NB4 (cell line): Measurements from ENCODE around the gene RNASE13.

ENCODE experiments used
- DNase-seq: peaks from one replicate; pipeline ENCODE4 v3.0.0; 2010; ENCODE audit warnings: low read depth
- H3K4me3 ChIP-seq: one replicate; pipeline ENCODE4 v1.5.1; 2011; ENCODE audit warnings: mild to moderate bottlenecking, low read depth, low read length, moderate library complexity
- CTCF ChIP-seq: IDR thresholded peaks from one replicate; pipeline ENCODE4 v1.5.1; 2012; ENCODE audit warnings: low read depth, low read length
- MAX ChIP-seq: IDR thresholded peaks from 2 replicates; pipeline ENCODE4 v1.6.1; 2011; ENCODE audit warnings: low read depth, low read length
- MYC ChIP-seq: IDR thresholded peaks from 2 replicates; pipeline ENCODE4 v1.6.1; 2011; ENCODE audit warnings: low read depth, low read length
- POLR2A ChIP-seq: IDR thresholded peaks from 2 replicates; pipeline ENCODE4 v1.6.1; 2011; ENCODE audit warnings: mild to moderate bottlenecking; ENCODE audit not compliant: insufficient read length; ENCODE audit errors: extremely low read depth

The RNASE13 gene

DNA sequence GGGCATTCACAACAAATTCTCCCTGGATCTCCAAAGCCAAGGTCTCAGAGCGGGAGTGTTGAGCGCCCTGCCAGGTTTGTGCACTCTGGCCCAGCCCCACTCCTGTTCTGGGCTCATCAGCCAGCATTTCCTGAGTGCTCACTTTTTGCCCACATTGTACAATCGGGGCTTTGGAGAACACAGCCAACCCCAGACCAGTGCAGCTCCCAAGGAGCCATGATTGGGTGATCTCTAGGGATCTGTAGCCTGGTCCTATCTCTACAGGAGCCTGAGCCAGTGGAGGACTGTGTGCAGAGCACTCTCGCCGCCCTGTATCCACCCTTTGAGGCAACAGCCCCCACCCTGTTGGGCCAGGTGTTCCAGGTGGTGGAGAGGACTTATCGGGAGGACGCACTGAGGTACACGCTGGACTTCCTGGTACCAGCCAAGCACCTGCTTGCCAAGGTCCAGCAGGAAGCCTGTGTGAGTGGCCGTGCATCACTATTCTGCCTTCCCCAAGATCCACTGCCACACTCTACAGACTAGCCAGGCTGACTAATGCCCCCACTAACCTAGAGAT is 38.3 kb upstream of the RNASE13 start:
- peak overlapping the region; percentile 37 for H3K4me3 ChIP-seq
- TF ChIP-seq CTCF = no peak
- no peak for TF ChIP-seq MYC
- TF ChIP-seq MAX = no peak
- TF ChIP-seq POLR2A = no peak
- no peak for DNase-seq

DNA sequence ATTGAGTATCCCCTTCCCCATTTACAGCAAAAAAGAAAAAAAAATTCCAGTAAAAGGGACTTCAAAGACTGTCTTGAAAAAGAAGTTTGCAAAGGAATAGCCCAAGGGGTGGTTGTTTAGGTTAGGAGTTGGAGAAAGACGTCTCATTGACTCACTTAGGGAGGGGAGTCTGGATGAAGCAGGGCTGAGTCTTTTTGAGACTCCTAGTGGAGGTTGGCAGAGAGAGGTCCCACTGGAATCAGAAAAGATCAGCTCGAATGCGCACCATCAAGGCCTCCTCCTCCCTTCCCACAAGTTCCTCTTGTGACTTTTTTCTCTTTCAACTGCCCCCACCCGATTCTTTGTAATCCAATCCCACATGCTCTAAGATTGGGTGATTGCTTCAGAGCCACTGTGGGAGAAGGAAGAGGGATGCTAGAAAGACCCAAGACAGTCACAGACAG is 37.4 kb upstream of the RNASE13 start:
- peak overlapping the region; percentile 61 for H3K4me3 ChIP-seq
- TF ChIP-seq CTCF (no peak), MYC (peak; percentile 72), POLR2A (no peak), MAX (peak; percentile 46)
- peak; percentile 95 for DNase-seq

GRCh38 chr14:21071225-21072030 is 36.8 kb upstream of the RNASE13 start:
- DNase-seq = peak; percentile 99
- TF ChIP-seq MYC (peak; percentile 71), POLR2A (peak; percentile 28), CTCF (no peak), MAX (no peak)
- peak overlapping the region; percentile 70 for H3K4me3 ChIP-seq

DNA sequence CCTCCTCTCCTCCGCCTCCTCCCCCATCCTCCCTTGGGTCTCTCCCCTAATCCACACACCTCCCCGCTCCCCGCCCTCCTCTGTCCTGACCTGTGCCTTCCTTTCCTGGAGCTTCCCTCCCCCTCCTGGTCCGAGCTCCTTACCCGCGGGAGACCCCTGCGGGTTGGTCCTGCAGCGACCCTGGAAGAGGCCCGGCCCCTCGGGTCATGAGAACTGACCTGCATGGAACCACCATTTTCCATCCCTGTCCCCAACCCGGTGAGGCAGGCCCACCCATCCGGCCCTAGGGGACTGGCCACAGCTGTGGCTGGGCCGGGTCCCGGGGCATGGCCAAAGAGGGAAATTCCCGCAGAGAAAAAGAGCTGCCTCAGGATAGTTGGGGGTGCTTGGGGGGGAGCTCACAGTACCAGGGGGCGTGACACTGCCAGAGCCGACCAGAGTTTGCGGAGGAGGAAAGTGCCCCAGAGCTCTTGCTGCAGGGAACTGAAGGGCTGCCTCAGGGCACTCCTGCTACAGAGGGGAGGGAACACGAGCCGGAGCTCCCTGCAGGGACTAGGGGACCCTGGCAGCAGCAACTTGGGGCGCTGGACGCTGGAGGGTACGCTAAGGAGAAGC is 36.1 kb upstream of the RNASE13 start:
- TF ChIP-seq CTCF (no peak), POLR2A (no peak), MYC (no peak), MAX (peak; percentile 23; the same call in 1 of the 2 replicates)
- peak; percentile 90 for DNase-seq
- H3K4me3 ChIP-seq = peak overlapping the region; percentile 70

DNA sequence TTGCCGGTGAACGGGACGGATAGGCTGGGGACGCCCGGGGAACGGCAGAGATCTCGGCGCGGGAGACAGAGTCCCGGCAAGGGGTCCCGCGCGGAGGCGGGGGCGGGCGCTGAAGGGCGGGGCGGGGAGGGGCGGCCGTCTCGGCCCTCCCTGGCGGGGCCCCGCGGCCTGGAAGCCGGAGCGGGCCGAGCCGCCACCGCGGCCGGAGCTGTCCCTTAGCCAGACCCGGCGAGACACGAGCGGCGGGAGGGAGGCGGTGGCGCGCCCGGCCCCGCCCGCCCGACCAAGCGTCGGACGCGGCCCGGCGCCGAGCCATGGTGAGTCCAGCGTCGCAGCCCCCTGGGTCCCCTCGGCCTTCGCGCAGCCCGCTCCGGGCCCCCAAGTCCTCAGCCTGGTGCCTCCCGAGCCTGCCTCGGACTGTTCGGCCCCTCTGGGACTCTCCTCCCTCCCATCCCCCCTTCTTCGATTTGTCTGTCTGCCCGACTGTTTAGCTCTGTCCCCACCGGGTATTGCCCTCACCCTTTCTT is 35.5 kb upstream of the RNASE13 start, which contains the start of gene ARHGEF40:
ARHGEF40 (plus strand) TSS at position 222 of the 527 bp plus-strand sequence; CDS start at position 315, 93 bp downstream.
- no peak for DNase-seq
- peak within 1 kb of the TSS; percentile 70 for H3K4me3 ChIP-seq
- TF ChIP-seq CTCF (no peak), POLR2A (no peak), MAX (no peak), MYC (no peak)
